NB4 (cell line): Measurements from ENCODE around the gene RSPO3.

ENCODE experiments used
- DNase-seq: peaks from one replicate; pipeline ENCODE4 v3.0.0; 2010; ENCODE audit warnings: low read depth
- H3K4me3 ChIP-seq: one replicate; pipeline ENCODE4 v1.5.1; 2011; ENCODE audit warnings: mild to moderate bottlenecking, low read depth, low read length, moderate library complexity
- CTCF ChIP-seq: IDR thresholded peaks from one replicate; pipeline ENCODE4 v1.5.1; 2012; ENCODE audit warnings: low read depth, low read length
- MYC ChIP-seq: IDR thresholded peaks from 2 replicates; pipeline ENCODE4 v1.6.1; 2011; ENCODE audit warnings: low read depth, low read length
- POLR2A ChIP-seq: IDR thresholded peaks from 2 replicates; pipeline ENCODE4 v1.6.1; 2011; ENCODE audit warnings: mild to moderate bottlenecking; ENCODE audit not compliant: insufficient read length; ENCODE audit errors: extremely low read depth
- TF ChIP-seq, protein P1 (sequence below): IDR thresholded peaks from 2 replicates; pipeline ENCODE4 v1.6.1; 2011; ENCODE audit warnings: low read depth, low read length

Gene RSPO3

GRCh38 chr6:127115084-127115655 is 3.3 kb upstream of the RSPO3 start:
- DNase-seq = no peak
- no peak overlapping the region for H3K4me3 ChIP-seq
- TF ChIP-seq, protein P1, sequence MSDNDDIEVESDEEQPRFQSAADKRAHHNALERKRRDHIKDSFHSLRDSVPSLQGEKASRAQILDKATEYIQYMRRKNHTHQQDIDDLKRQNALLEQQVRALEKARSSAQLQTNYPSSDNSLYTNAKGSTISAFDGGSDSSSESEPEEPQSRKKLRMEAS = no peak
- TF ChIP-seq CTCF = no peak
- TF ChIP-seq POLR2A = no peak
- TF ChIP-seq MYC = no peak

- no peak overlapping the region for H3K4me3 ChIP-seq
- no peak for TF ChIP-seq MYC
- no peak for TF ChIP-seq POLR2A
- no peak for TF ChIP-seq CTCF
- DNase-seq = no peak
Observed at GRCh38 chr6:127115746-127116145, 2.7 kb upstream of the RSPO3 start.

DNA sequence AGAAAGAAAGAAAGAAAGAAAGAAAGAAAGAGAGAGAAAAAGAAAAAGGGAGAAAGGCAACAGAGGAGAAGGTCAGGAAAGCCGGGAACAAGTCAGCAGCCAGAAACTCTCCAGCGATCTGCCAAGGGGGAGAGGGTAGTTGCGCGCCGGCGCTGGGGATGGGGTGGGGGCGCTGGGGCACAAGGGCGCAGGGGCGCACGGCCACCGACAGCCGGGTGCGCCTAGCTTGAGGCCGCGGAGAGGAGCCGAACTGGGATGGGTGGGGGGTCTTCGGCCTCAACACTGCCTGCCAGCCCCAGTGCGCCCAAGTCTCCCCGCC is 533 bp upstream of the RSPO3 start:
- no peak overlapping the region for H3K4me3 ChIP-seq
- TF ChIP-seq MYC (no peak), CTCF (no peak), POLR2A (no peak)
- TF ChIP-seq, protein P1 = no peak
- no peak for DNase-seq

GRCh38 chr6:127119102-127120022 is 891 bp downstream of the RSPO3 start:
- no peak overlapping the region for H3K4me3 ChIP-seq
- TF ChIP-seq, protein P1 = no peak
- TF ChIP-seq MYC = no peak
- TF ChIP-seq POLR2A = no peak
- TF ChIP-seq CTCF = no peak
- DNase-seq = peak; percentile 12

- H3K4me3 ChIP-seq = no peak overlapping the region
- TF ChIP-seq MYC (no peak), POLR2A (no peak), CTCF (no peak)
- TF ChIP-seq, protein P1 = no peak
- no peak for DNase-seq
Observed at GRCh38 chr6:127120023-127120786, 1.7 kb downstream of the RSPO3 start.
